WTC11 (cell line): ENCODE results near the gene VDR. TPM values are rescaled to one million over a fixed set of nuclear protein-coding genes. Genes with fewer than 3 reads are reported as not detected.

Experiments used
- ATAC-seq: fragments of 200-7000 bp; cut with Tn5 transposase; 2 replicates; pipeline ENCODE4 v1.10.0; 2021; ENCODE audit warnings: mild to moderate bottlenecking, moderate library complexity
- CTCF ChIA-PET: fragments of 300-600 bp; sonication (Branson Sonifier 250); formaldehyde crosslinking; loops from one replicate; lab custom pipeline; 2021; ENCODE audit warnings: antibody characterized with exemption; lab: Charles Lee
- POLR2A ChIA-PET: fragments of 350-600 bp; sonication (Branson Sonifier 250); formaldehyde crosslinking; loops from one replicate; lab custom pipeline; 2021; ENCODE audit warnings: antibody characterized with exemption; lab: Charles Lee
- DNase-seq: peaks from one replicate; pipeline ENCODE4 v3.0.0; 2021; ENCODE audit warnings: low spot score
- H3K27ac Mint-ChIP-seq: 2 replicates; pipeline ENCODE4 v1.8.0; 2021; ENCODE audit warnings: mixed read lengths
- H3K27me3 Mint-ChIP-seq: 2 replicates; pipeline ENCODE4 v1.8.0; 2021; ENCODE audit warnings: low read depth, mild to moderate bottlenecking, moderate library complexity, mixed read lengths
- H3K36me3 Mint-ChIP-seq: 2 replicates; pipeline ENCODE4 v1.8.0; 2021; ENCODE audit warnings: mixed read lengths
- H3K4me1 Mint-ChIP-seq: 2 replicates; pipeline ENCODE4 v1.8.0; 2022; ENCODE audit warnings: mixed read lengths
- H3K4me3 Mint-ChIP-seq: 2 replicates; pipeline ENCODE4 v1.8.0; 2021; ENCODE audit warnings: mild to moderate bottlenecking, moderate library complexity, mixed read lengths
- H3K9me3 Mint-ChIP-seq: 2 replicates; pipeline ENCODE4 v1.8.0; 2021; ENCODE audit warnings: mixed read lengths
- ATF2 ChIP-seq: sonication (generic); formaldehyde crosslinking; IDR thresholded peaks from 2 replicates; pipeline ENCODE4 v1.8.1; 2022; ENCODE audit warnings: low read depth, missing genetic modification reagents, borderline replicate concordance
- ATF3 ChIP-seq: sonication (generic); formaldehyde crosslinking; conservative IDR thresholded peaks from 2 replicates; pipeline ENCODE4 v1.8.1; 2022; ENCODE audit warnings: mild to moderate bottlenecking, missing genetic modification reagents
- ELF4 ChIP-seq: sonication (generic); formaldehyde crosslinking; IDR thresholded peaks from 2 replicates; pipeline ENCODE4 v1.8.1; 2022; ENCODE audit warnings: low read depth, mild to moderate bottlenecking, moderate library complexity, missing genetic modification reagents
- ETV6 ChIP-seq: sonication (generic); formaldehyde crosslinking; IDR thresholded peaks from 2 replicates; pipeline ENCODE4 v1.8.1; 2022; ENCODE audit warnings: mild to moderate bottlenecking, missing genetic modification reagents
- GRHL2 ChIP-seq: fragments of 250-450 bp; sonication (Bioruptor Pico); IDR thresholded peaks from 2 replicates; pipeline ENCODE4 v1.8.0; 2022; ENCODE audit warnings: mild to moderate bottlenecking, moderate library complexity; ENCODE audit not compliant: insufficient replicate concordance, severe bottlenecking
- GTF2I ChIP-seq: fragments of 250-450 bp; sonication (Bioruptor Pico); conservative IDR thresholded peaks from 2 replicates; pipeline ENCODE4 v1.4.0; 2021; ENCODE audit warnings: mild to moderate bottlenecking
- JAZF1 ChIP-seq: fragments of 250-450 bp; sonication (Bioruptor Pico); IDR thresholded peaks from 2 replicates; pipeline ENCODE4 v1.9.0; 2021; ENCODE audit warnings: moderate library complexity, mild to moderate bottlenecking, inconsistent platforms
- MYBL2 ChIP-seq: sonication (generic); formaldehyde crosslinking; IDR thresholded peaks from 2 replicates; pipeline ENCODE4 v1.8.1; 2023; ENCODE audit warnings: mild to moderate bottlenecking, moderate library complexity, missing genetic modification reagents
- NFYB ChIP-seq: sonication (generic); formaldehyde crosslinking; conservative IDR thresholded peaks from 2 replicates; pipeline ENCODE4 v1.8.0; 2022; ENCODE audit warnings: low read depth, missing genetic modification reagents
- NR1H2 ChIP-seq: sonication (generic); formaldehyde crosslinking; IDR thresholded peaks from 2 replicates; pipeline ENCODE4 v1.9.0; 2021; ENCODE audit warnings: mild to moderate bottlenecking, moderate library complexity, missing genetic modification reagents
- NR3C1 ChIP-seq: sonication (generic); formaldehyde crosslinking; conservative IDR thresholded peaks from 2 replicates; pipeline ENCODE4 v1.8.1; 2023; ENCODE audit warnings: low read depth, mild to moderate bottlenecking, missing genetic modification reagents
- SMAD3 ChIP-seq: sonication (generic); formaldehyde crosslinking; IDR thresholded peaks from 2 replicates; pipeline ENCODE4 v1.8.0; 2022; ENCODE audit warnings: missing genetic modification reagents, mild to moderate bottlenecking, borderline replicate concordance
- SP1 ChIP-seq: sonication (generic); formaldehyde crosslinking; conservative IDR thresholded peaks from 2 replicates; pipeline ENCODE4 v1.8.1; 2022; ENCODE audit warnings: missing genetic modification reagents
- TEAD4 ChIP-seq: sonication (generic); formaldehyde crosslinking; IDR thresholded peaks from 2 replicates; pipeline ENCODE4 v1.8.0; 2022; ENCODE audit warnings: mild to moderate bottlenecking, missing genetic modification reagents
- TP53 ChIP-seq: sonication (generic); formaldehyde crosslinking; IDR thresholded peaks from 2 replicates; pipeline ENCODE4 v1.8.1; 2023; ENCODE audit warnings: mild to moderate bottlenecking, missing genetic modification reagents
- ZNF121 ChIP-seq: sonication (generic); formaldehyde crosslinking; IDR thresholded peaks from 2 replicates; pipeline ENCODE4 v1.8.0; 2023; ENCODE audit warnings: missing genetic modification reagents
- ZNF219 ChIP-seq: sonication (generic); formaldehyde crosslinking; IDR thresholded peaks from 2 replicates; pipeline ENCODE4 v1.8.0; 2023; ENCODE audit warnings: missing genetic modification reagents, mild to moderate bottlenecking, borderline replicate concordance
- ZNF396 ChIP-seq: fragments of 250-450 bp; sonication (Bioruptor Pico); IDR thresholded peaks from 2 replicates; pipeline ENCODE4 v1.8.0; 2021; ENCODE audit warnings: mild to moderate bottlenecking, moderate library complexity, borderline replicate concordance
- ZNF512 ChIP-seq: sonication (generic); formaldehyde crosslinking; IDR thresholded peaks from 2 replicates; pipeline ENCODE4 v1.8.1; 2022; ENCODE audit warnings: missing genetic modification reagents, borderline replicate concordance
- ZSCAN18 ChIP-seq: fragments of 250-450 bp; sonication (Bioruptor Pico); IDR thresholded peaks from 2 replicates; pipeline ENCODE4 v2.1.2; 2022; ENCODE audit warnings: mild to moderate bottlenecking, moderate library complexity
- total RNA-seq: library from RNA; stranded (reverse); gene quantifications from 3 replicates; pipeline ENCODE4 v1.2.3, GENCODE V29; 2021

Gene VDR
- total RNA-seq, 1 experiment from 2014 or later, result 1.3 TPM

- CTCF ChIA-PET, result interaction anchor here (1.8 kb wide), 1 partner anchor 41 kb away, joined by 5 read pairs; the partner anchor contains the start of gene VDR
- Mint-ChIP-seq H3K27me3 (peaks cover 4% of the 10 kb centered on the region), H3K9me3 (no peaks in the 10 kb centered on the region), H3K36me3 (no peaks in the 10 kb centered on the region), H3K4me3 (no peak overlapping the region), H3K4me1 (no peaks in the 10 kb centered on the region), H3K27ac (no peak overlapping the region)
- POLR2A ChIA-PET, result no interaction called here
- DNase-seq, result no peak
- TF ChIP-seq NR1H2 (CRISPR knock-in tag), result no peak
- TF ChIP-seq NR3C1, result no peak
- TF ChIP-seq, all 79 proteins: peak for 0
- ATAC-seq, result no peak
Observed at GRCh38 chr12:47863985-47864384, 40.8 kb downstream of the VDR start.

- no peak for DNase-seq
- no peaks in the 10 kb centered on the region for H3K36me3 Mint-ChIP-seq
- no peaks in the 10 kb centered on the region for H3K4me1 Mint-ChIP-seq
- H3K4me3 Mint-ChIP-seq, result no peak overlapping the region
- peaks cover 4% of the 10 kb centered on the region for H3K27me3 Mint-ChIP-seq
- H3K27ac Mint-ChIP-seq, result no peak overlapping the region
- POLR2A ChIA-PET, result no interaction called here
- no peaks in the 10 kb centered on the region for H3K9me3 Mint-ChIP-seq
- CTCF ChIA-PET, result interaction anchor here (0.8 to 1.8 kb wide), 3 partner anchors 25 to 79 kb away, joined by 3 to 5 read pairs (median 3); partner anchors contain the start of gene VDR
- no peak for TF ChIP-seq ATF3 (CRISPR knock-in tag)
- TF ChIP-seq GTF2I (CRISPR knock-in tag), result no peak
- no peak for TF ChIP-seq ETV6
- no peak for TF ChIP-seq MYBL2 (CRISPR knock-in tag)
- TF ChIP-seq ZNF121 (CRISPR knock-in tag), result no peak
- TF ChIP-seq TEAD4 (CRISPR knock-in tag), result no peak
- no peak for TF ChIP-seq ZNF512 (CRISPR knock-in tag)
- TF ChIP-seq TP53 (CRISPR knock-in tag), result no peak
- TF ChIP-seq NR3C1, result no peak
- TF ChIP-seq ZNF396 (CRISPR knock-in tag), result no peak
- TF ChIP-seq ZSCAN18 (CRISPR knock-in tag), result no peak
- TF ChIP-seq SMAD3 (CRISPR knock-in tag), result no peak
- TF ChIP-seq JAZF1 (CRISPR knock-in tag), result no peak
- TF ChIP-seq SP1 (CRISPR knock-in tag), result no peak
- no peak for TF ChIP-seq GRHL2 (CRISPR knock-in tag)
- no peak for TF ChIP-seq NFYB
- no peak for TF ChIP-seq ZNF219
- TF ChIP-seq ATF2 (CRISPR knock-in tag), result no peak
- TF ChIP-seq, all 79 proteins: peak for 0
- ATAC-seq, result no peak
Observed at GRCh38 chr12:47863467-47863866, 41.3 kb downstream of the VDR start.

GRCh38 chr12:47862881-47863280 lies 41.9 kb downstream of the VDR start:
- CTCF ChIA-PET, result interaction anchor here (0.8 to 1.8 kb wide), 3 partner anchors 24 to 79 kb away, joined by 3 to 5 read pairs (median 3); partner anchors contain the start of gene VDR
- Mint-ChIP-seq H3K4me1 (no peaks in the 10 kb centered on the region), H3K27me3 (peaks cover 4% of the 10 kb centered on the region), H3K4me3 (no peak overlapping the region), H3K36me3 (no peaks in the 10 kb centered on the region), H3K9me3 (no peaks in the 10 kb centered on the region), H3K27ac (no peak overlapping the region)
- no peak for DNase-seq
- POLR2A ChIA-PET, result no interaction called here
- no peak for TF ChIP-seq ETV6
- no peak for TF ChIP-seq ELF4 (CRISPR knock-in tag)
- no peak for ATAC-seq
